Lower leg skin (tissue), 3 donors: ENCODE results near the gene CHST14.

Experiments used
- CTCF ChIP-seq, 3 donors: fragments of 450-650 bp; IDR thresholded peaks; one replicate each; pipeline ENCODE4 v1.5.1; 2016; ENCODE audit warnings: antibody characterized with exemption in 3 of 3, mild to moderate bottlenecking in 3 of 3, moderate library complexity in 2 of 3
- POLR2A ChIP-seq, 2 donors: fragments of 450-650 bp; IDR thresholded peaks; one replicate each; pipeline ENCODE4 v1.6.1; 2016 to 2017; ENCODE audit warnings: antibody characterized with exemption in 2 of 2, mild to moderate bottlenecking in 1 of 2, moderate library complexity in 1 of 2

- TF ChIP-seq CTCF (IDR thresholded peaks at IDR 0.05) (no peak), POLR2A (IDR thresholded peaks at IDR 0.05) (no peak)
Observed at GRCh38 chr15:40456299-40456712, 14.5 kb upstream of the CHST14 start.
